HG03457 (cell line): Measurements from ENCODE around the gene ATXN7L3.

Experiments
- ATAC-seq: cut with Tn5 transposase; IDR thresholded peaks from one replicate; pipeline ENCODE4 v1.9.1; 2021; ENCODE audit warnings: moderate number of reproducible peaks; ENCODE audit not compliant: unreplicated experiment

ATXN7L3 gene

GRCh38 chr17:44202756-44203155 lies 3.1 kb upstream of the ATXN7L3 start:
- ATAC-seq = no peak

GRCh38 chr17:44200478-44201155 lies 933 bp upstream of the ATXN7L3 start:
- no peak for ATAC-seq

- ATAC-seq = no peak
Observed at GRCh38 chr17:44198721-44199552, 747 bp downstream of the ATXN7L3 start.

- ATAC-seq = no peak
Observed at GRCh38 chr17:44197980-44198720, 1.5 kb downstream of the ATXN7L3 start.

- no peak for ATAC-seq
Observed at GRCh38 chr17:44197107-44197506, 2.6 kb downstream of the ATXN7L3 start.

GRCh38 chr17:44193326-44194084 lies 6.2 kb downstream of the ATXN7L3 start:
- ATAC-seq = no peak

GRCh38 chr17:44192750-44193149 lies 6.9 kb downstream of the ATXN7L3 start:
- ATAC-seq = no peak

GRCh38 chr17:44191941-44192496 lies 7.7 kb downstream of the ATXN7L3 start:
- ATAC-seq = no peak

GRCh38 chr17:44191369-44191768 lies 8.3 kb downstream of the ATXN7L3 start:
- ATAC-seq = no peak

GRCh38 chr17:44190481-44190880 lies 9.2 kb downstream of the ATXN7L3 start:
- no peak for ATAC-seq

GRCh38 chr17:44188576-44189403 lies 10.9 kb downstream of the ATXN7L3 start:
- ATAC-seq = no peak

GRCh38 chr17:44187131-44187899 lies 12.4 kb downstream of the ATXN7L3 start:
- ATAC-seq = peak; percentile 21

GRCh38 chr17:44186307-44187130 lies 13.2 kb downstream of the ATXN7L3 start, which contains the start of gene TMUB2:
Gene TMUB2 (plus strand): TSS chr17:44186972. CDS start chr17:44187709, 737 bp downstream.
- peak; percentile 72 for ATAC-seq

- no peak for ATAC-seq
Observed at GRCh38 chr17:44184212-44184810, 15.4 kb downstream of the ATXN7L3 start.

- ATAC-seq = no peak
Observed at GRCh38 chr17:44183024-44183423, 16.7 kb downstream of the ATXN7L3 start.

- no peak for ATAC-seq
Observed at GRCh38 chr17:44178133-44178532, 21.6 kb downstream of the ATXN7L3 start.

- no peak for ATAC-seq
Observed at GRCh38 chr17:44177640-44178039, 22.0 kb downstream of the ATXN7L3 start.
